Measurements from ENCODE around the gene CHN2. TPM values are rescaled to one million over a fixed set of nuclear protein-coding genes. Genes with fewer than 3 reads are reported as not detected.

Gene CHN2
- total RNA-seq, 6 experiments from 2014 or later = not detected

DNA sequence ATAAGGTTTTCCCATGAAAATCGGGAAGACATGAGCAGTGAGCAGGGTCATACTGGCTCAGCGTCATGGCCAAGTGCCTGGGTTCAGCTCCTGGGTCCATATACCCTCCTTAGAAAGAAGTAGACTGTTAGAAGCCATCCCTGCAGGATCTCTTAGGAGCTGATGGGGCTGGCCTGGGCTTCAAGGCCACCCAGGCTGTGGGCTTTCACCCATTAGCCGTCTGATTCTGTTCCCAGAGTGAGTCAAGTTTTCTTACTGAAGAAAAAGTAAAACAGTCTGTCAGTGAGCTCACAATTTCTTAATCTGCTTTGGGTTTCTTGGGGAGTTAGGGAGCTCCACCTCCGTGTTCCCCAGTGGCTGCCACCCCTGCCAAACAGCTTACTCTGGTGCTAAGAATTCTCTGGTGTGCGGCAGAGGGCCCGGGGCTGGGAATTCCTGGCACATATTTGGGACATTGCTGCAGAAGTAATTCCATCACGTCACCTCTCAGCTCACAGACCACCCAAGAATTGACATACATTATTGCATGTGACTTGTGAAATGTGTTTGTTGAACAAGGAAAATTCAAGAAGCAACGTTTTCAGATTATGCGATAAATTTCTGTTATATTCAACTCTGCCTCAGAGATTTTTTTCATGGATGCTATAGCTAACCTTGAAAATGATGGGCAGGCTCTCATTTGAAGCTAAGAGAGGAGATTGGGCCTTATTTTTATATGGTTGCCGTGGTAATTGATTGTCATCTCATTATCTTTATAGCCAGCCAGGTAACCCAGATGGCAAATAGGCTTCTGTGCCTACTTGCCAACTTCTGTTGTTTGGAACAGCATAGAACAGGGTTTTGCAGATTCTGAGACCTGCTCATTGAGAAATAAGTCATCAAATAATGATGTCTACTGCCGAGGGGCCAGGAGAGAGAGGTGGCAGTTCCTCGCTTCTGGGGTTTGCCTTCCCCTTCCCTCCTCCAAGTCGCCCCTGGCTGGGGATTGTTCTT lies 166.4 kb downstream of the CHN2 start:
- no peaks in the 10 kb centered on the region for H3K36me3 Mint-ChIP-seq (ENCODE audit: low read depth)
- no peak for DNase-seq
- no peaks in the 10 kb centered on the region for H3K9me3 Mint-ChIP-seq
- no peak for TF ChIP-seq CTCF (IDR thresholded peaks at IDR 0.05)
- H3K27ac Mint-ChIP-seq = no peak overlapping the region
- H3K4me1 Mint-ChIP-seq (ENCODE audit: low read depth) = no peaks in the 10 kb centered on the region
- H3K27me3 Mint-ChIP-seq (ENCODE audit: insufficient read depth) = peaks cover 4% of the 10 kb centered on the region; the same call in 1 of the 2 replicates
- H3K4me3 Mint-ChIP-seq = no peak overlapping the region

DNA sequence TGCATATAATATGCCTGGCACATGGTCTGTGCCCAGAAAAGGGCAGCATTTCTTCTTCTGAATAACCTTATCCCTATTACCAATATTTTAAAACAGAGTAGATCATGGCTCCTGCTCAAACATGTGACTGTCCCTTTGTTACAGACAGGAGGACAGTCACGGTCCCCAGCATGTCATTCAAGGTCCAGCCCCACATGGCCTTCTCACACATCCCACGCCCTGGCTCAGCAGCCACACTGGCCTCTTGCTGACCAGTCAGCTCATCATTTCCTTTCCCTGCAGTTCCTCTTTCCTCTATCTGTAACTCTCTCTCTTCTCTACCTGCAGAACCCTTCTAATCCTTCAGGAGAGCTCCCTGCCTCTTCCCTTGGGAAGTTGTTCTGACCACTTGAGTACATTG lies 167.8 kb downstream of the CHN2 start:
- Mint-ChIP-seq H3K4me1 (ENCODE audit: low read depth) (no peaks in the 10 kb centered on the region), H3K27me3 (ENCODE audit: insufficient read depth) (peaks cover 4% of the 10 kb centered on the region; the same call in 1 of the 2 replicates), H3K9me3 (no peaks in the 10 kb centered on the region), H3K4me3 (no peak overlapping the region), H3K36me3 (ENCODE audit: low read depth) (no peaks in the 10 kb centered on the region), H3K27ac (no peak overlapping the region)
- no peak for TF ChIP-seq CTCF (IDR thresholded peaks at IDR 0.05)
- no peak for DNase-seq

DNA sequence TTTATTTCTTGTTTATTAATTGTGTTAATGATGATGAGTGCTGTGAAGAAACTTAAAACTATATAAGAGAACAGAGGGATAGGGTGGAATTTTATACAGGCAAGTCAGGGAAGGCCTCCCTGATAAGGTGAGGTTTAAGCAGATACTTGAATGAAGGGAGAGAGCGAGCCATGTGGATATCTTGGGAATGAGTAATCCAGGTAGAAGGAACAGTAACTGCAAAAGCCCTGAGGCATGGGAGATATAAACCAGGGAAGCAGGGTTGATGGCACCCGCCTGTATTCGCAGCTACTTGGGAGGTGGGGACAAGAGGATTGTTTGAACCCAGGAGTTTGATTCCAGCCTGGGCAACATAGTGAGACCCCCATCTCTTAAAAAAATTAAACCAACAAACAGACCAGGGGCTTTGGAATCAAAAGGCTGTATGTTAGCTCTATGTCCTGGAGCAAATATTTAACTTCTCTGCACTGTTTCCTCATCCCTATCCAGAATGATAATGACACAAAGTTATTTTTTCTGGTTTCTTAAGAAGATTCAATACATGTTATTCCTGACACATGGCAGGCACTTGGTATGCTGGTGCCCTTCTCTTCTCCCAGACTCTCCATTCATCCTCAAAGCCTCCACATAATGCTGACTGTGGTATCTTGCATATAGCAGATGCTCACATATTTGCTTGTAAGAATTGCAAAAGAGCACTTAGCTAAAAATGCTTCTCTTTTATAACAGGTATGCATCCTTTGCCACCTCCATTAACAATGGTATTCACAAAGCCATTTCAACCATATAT lies 169.3 kb downstream of the CHN2 start:
- no peak for TF ChIP-seq CTCF (IDR thresholded peaks at IDR 0.05)
- Mint-ChIP-seq H3K4me3 (no peak overlapping the region), H3K27me3 (ENCODE audit: insufficient read depth) (peaks cover 4% of the 10 kb centered on the region; the same call in 1 of the 2 replicates)

DNA sequence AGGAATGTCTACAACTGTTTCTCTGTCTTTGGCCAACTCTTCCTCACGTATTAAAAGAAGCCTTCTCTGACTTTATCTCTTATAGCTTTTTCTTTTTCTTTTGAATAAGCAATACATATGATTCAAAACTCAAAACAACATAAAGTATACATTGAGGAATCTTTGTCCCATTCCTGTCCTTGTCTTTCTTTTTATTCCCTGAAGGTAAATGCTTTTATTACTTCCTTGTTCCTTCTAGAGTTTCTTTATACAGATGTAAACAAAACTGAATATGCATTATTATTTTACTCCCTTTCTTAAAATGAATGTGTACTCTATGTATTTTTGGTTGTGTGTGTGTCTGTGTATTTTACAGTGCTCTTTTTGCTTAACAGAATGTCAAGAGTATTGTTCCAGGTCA lies 170.1 kb downstream of the CHN2 start:
- Mint-ChIP-seq H3K27ac (no peak overlapping the region), H3K9me3 (no peaks in the 10 kb centered on the region), H3K27me3 (ENCODE audit: insufficient read depth) (peaks cover 4% of the 10 kb centered on the region; the same call in 1 of the 2 replicates), H3K4me3 (no peak overlapping the region), H3K4me1 (ENCODE audit: low read depth) (no peaks in the 10 kb centered on the region), H3K36me3 (ENCODE audit: low read depth) (no peaks in the 10 kb centered on the region)
- TF ChIP-seq CTCF (IDR thresholded peaks at IDR 0.05) = no peak
- DNase-seq = no peak

More for the DNA sequence above, 169.3 kb downstream of the CHN2 start:
- H3K9me3 Mint-ChIP-seq = no peaks in the 10 kb centered on the region
- no peak for DNase-seq
- H3K4me1 Mint-ChIP-seq (ENCODE audit: low read depth) = no peaks in the 10 kb centered on the region
- H3K27ac Mint-ChIP-seq = no peak overlapping the region
- no peaks in the 10 kb centered on the region for H3K36me3 Mint-ChIP-seq (ENCODE audit: low read depth)

DNA sequence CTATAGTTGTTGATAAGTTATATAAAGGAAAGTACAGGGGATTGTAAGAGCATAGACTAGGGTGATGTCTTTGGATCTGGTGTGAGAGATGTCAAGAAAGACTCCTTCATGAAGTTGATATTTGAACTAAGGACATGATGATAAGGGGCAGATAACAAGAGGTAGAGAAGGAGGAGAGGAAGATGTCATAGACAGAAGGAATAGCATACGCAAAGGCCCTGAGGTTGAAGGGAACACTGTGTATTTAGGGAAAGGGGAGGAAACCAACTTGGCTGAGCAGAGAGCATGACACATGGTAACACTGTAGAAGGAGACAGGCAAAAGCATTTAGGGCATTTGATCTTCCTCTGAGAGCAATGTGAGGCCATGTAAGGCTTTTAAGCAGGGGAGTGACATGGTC lies 170.8 kb downstream of the CHN2 start:
- no peak for DNase-seq
- Mint-ChIP-seq H3K27ac (no peak overlapping the region), H3K4me3 (no peak overlapping the region), H3K36me3 (ENCODE audit: low read depth) (no peaks in the 10 kb centered on the region), H3K9me3 (no peaks in the 10 kb centered on the region; the same call in 1 of the 2 replicates), H3K27me3 (ENCODE audit: insufficient read depth) (peaks cover 4% of the 10 kb centered on the region; the same call in 1 of the 2 replicates), H3K4me1 (ENCODE audit: low read depth) (no peaks in the 10 kb centered on the region)
- TF ChIP-seq CTCF (IDR thresholded peaks at IDR 0.05) = no peak

All from HFFc6 (cell line).